Measurements from ENCODE around the gene CFAP251.
"Not testable (repeated sequence)": the region's sequence is repeated elsewhere in the genome, so short reads cannot be mapped to it uniquely, and the experiment has no call there.

Gene CFAP251

GRCh38 chr12:121927813-121928212 is 9.4 kb downstream of the CFAP251 start:
- Histone ChIP-seq H3K9ac (ENCODE audit: low read depth in 1 of 2, low read length in 2 of 2) (no peak overlapping the region), H3K4me1 (ENCODE audit: control insufficient read depth in 2 of 2, insufficient read depth in 2 of 2, low read length in 2 of 2) (peaks cover 0 to 5% of the 10 kb centered on the region in 2 donors), H3K9me3 (ENCODE audit: control insufficient read depth in 2 of 2, low read length in 2 of 2) (no peaks in the 10 kb centered on the region), H3K27ac (ENCODE audit: low read depth in 2 of 2, low read length in 2 of 2) (no peak overlapping the region), H3K36me3 (ENCODE audit: control insufficient read depth in 2 of 2, insufficient read depth in 2 of 2, low read length in 2 of 2) (no peaks in the 10 kb centered on the region), H3K27me3 (ENCODE audit: control insufficient read depth in 2 of 2, insufficient read depth in 2 of 2, low read length in 2 of 2) (no peaks in the 10 kb centered on the region), H3K4me3 (ENCODE audit: low read length in 2 of 2) (no peak overlapping the region)

DNA sequence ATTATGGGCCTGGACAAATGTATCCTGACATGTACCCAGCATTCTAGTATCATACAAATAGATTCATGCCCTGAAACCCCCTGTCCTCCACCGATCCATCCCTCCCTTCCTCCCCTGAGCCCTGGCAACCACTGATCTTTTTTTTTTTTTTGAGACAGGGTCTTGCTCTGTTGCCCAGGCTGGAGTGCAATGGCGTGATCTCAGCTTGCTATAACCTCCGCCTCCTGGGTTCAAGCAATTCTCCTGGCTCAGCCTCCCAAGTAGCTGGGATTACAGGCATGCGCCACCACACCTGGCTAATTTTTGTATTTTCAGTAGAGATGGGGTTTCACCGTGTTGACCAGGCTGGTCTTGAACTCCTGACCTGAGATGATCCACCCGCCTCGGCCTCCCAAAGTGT is 11.2 kb downstream of the CFAP251 start:
- not testable (repeated sequence) for H3K4me1 ChIP-seq (ENCODE audit: control insufficient read depth in 2 of 2, insufficient read depth in 2 of 2, low read length in 2 of 2); H3K36me3 ChIP-seq (ENCODE audit: control insufficient read depth in 2 of 2, insufficient read depth in 2 of 2, low read length in 2 of 2); H3K4me3 ChIP-seq (ENCODE audit: low read length in 2 of 2); H3K9me3 ChIP-seq (ENCODE audit: control insufficient read depth in 2 of 2, low read length in 2 of 2); H3K27me3 ChIP-seq (ENCODE audit: control insufficient read depth in 2 of 2, insufficient read depth in 2 of 2, low read length in 2 of 2); H3K27ac ChIP-seq (ENCODE audit: low read depth in 2 of 2, low read length in 2 of 2); H3K9ac ChIP-seq (ENCODE audit: low read depth in 1 of 2, low read length in 2 of 2)

GRCh38 chr12:121930862-121931261 is 12.5 kb downstream of the CFAP251 start:
- Histone ChIP-seq H3K9me3 (ENCODE audit: control insufficient read depth in 2 of 2, low read length in 2 of 2) (no peaks in the 10 kb centered on the region), H3K27me3 (ENCODE audit: control insufficient read depth in 2 of 2, insufficient read depth in 2 of 2, low read length in 2 of 2) (no peaks in the 10 kb centered on the region), H3K4me3 (ENCODE audit: low read length in 2 of 2) (no peak overlapping the region), H3K36me3 (ENCODE audit: control insufficient read depth in 2 of 2, insufficient read depth in 2 of 2, low read length in 2 of 2) (no peaks in the 10 kb centered on the region), H3K9ac (ENCODE audit: low read depth in 1 of 2, low read length in 2 of 2) (no peak overlapping the region), H3K27ac (ENCODE audit: low read depth in 2 of 2, low read length in 2 of 2) (no peak overlapping the region), H3K4me1 (ENCODE audit: control insufficient read depth in 2 of 2, insufficient read depth in 2 of 2, low read length in 2 of 2) (no peaks in the 10 kb centered on the region)

- no peak overlapping the region for H3K27ac ChIP-seq (ENCODE audit: low read depth in 2 of 2, low read length in 2 of 2)
- no peaks in the 10 kb centered on the region for H3K4me1 ChIP-seq (ENCODE audit: control insufficient read depth in 2 of 2, insufficient read depth in 2 of 2, low read length in 2 of 2)
- H3K4me3 ChIP-seq (ENCODE audit: low read length in 2 of 2) = no peak overlapping the region
- H3K36me3 ChIP-seq (ENCODE audit: control insufficient read depth in 2 of 2, insufficient read depth in 2 of 2, low read length in 2 of 2) = no peaks in the 10 kb centered on the region
- no peaks in the 10 kb centered on the region for H3K27me3 ChIP-seq (ENCODE audit: control insufficient read depth in 2 of 2, insufficient read depth in 2 of 2, low read length in 2 of 2)
- no peaks in the 10 kb centered on the region for H3K9me3 ChIP-seq (ENCODE audit: control insufficient read depth in 2 of 2, low read length in 2 of 2)
- no peak overlapping the region for H3K9ac ChIP-seq (ENCODE audit: low read depth in 1 of 2, low read length in 2 of 2)
These were observed 13.8 kb downstream of the CFAP251 start for GRCh38 chr12:121932176-121932536.

DNA sequence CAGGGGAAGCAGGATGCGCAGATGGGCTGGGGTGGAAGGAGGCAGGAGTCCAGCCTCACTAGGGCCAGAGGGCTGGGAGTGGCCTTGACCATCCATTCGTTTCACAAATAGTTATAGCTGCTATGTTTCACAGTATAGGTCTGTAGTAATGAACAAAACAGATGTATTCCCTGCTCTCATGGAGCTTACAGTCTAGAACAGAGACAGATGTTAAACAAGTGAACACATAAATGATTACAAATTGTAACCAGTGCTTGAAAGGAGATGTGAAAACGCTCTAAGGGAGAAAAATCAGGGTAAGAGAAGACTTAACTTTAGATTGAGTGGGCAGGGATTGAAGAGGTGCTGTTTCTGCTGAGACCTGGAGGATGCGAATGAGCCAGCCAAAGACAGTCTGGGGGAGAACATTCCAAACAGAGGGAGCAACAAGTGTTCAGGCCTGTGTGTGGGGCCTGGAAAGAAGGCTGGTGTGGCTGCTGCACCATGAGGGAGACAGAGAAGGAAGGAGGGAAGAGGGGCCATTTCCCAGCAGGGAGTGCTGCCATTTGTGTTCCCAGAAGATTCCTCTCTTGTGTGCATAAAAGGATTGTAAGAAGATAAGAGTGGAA is 14.6 kb downstream of the CFAP251 start:
- H3K9ac ChIP-seq (ENCODE audit: low read depth in 1 of 2, low read length in 2 of 2) = no peak overlapping the region
- H3K27me3 ChIP-seq (ENCODE audit: control insufficient read depth in 2 of 2, insufficient read depth in 2 of 2, low read length in 2 of 2) = no peaks in the 10 kb centered on the region
- H3K27ac ChIP-seq (ENCODE audit: low read depth in 2 of 2, low read length in 2 of 2) = no peak overlapping the region
- no peaks in the 10 kb centered on the region for H3K36me3 ChIP-seq (ENCODE audit: control insufficient read depth in 2 of 2, insufficient read depth in 2 of 2, low read length in 2 of 2)
- H3K4me1 ChIP-seq (ENCODE audit: control insufficient read depth in 2 of 2, insufficient read depth in 2 of 2, low read length in 2 of 2) = no peaks in the 10 kb centered on the region
- no peak overlapping the region for H3K4me3 ChIP-seq (ENCODE audit: low read length in 2 of 2)
- no peaks in the 10 kb centered on the region for H3K9me3 ChIP-seq (ENCODE audit: control insufficient read depth in 2 of 2, low read length in 2 of 2)

GRCh38 chr12:121933522-121934308 is 15.3 kb downstream of the CFAP251 start:
- Histone ChIP-seq H3K27me3 (ENCODE audit: control insufficient read depth in 2 of 2, insufficient read depth in 2 of 2, low read length in 2 of 2) (no peaks in the 10 kb centered on the region), H3K9ac (ENCODE audit: low read depth in 1 of 2, low read length in 2 of 2) (no peak overlapping the region), H3K36me3 (ENCODE audit: control insufficient read depth in 2 of 2, insufficient read depth in 2 of 2, low read length in 2 of 2) (no peaks in the 10 kb centered on the region), H3K27ac (ENCODE audit: low read depth in 2 of 2, low read length in 2 of 2) (no peak overlapping the region), H3K4me1 (ENCODE audit: control insufficient read depth in 2 of 2, insufficient read depth in 2 of 2, low read length in 2 of 2) (no peaks in the 10 kb centered on the region), H3K4me3 (ENCODE audit: low read length in 2 of 2) (no peak overlapping the region), H3K9me3 (ENCODE audit: control insufficient read depth in 2 of 2, low read length in 2 of 2) (no peaks in the 10 kb centered on the region)

- no peaks in the 10 kb centered on the region for H3K9me3 ChIP-seq (ENCODE audit: control insufficient read depth in 2 of 2, low read length in 2 of 2)
- H3K9ac ChIP-seq (ENCODE audit: low read depth in 1 of 2, low read length in 2 of 2) = no peak overlapping the region
- no peaks in the 10 kb centered on the region for H3K4me1 ChIP-seq (ENCODE audit: control insufficient read depth in 2 of 2, insufficient read depth in 2 of 2, low read length in 2 of 2)
- H3K36me3 ChIP-seq (ENCODE audit: control insufficient read depth in 2 of 2, insufficient read depth in 2 of 2, low read length in 2 of 2) = no peaks in the 10 kb centered on the region
- H3K4me3 ChIP-seq (ENCODE audit: low read length in 2 of 2) = no peak overlapping the region
- H3K27me3 ChIP-seq (ENCODE audit: control insufficient read depth in 2 of 2, insufficient read depth in 2 of 2, low read length in 2 of 2) = no peaks in the 10 kb centered on the region
- H3K27ac ChIP-seq (ENCODE audit: low read depth in 2 of 2, low read length in 2 of 2) = no peak overlapping the region
These were observed 15.9 kb downstream of the CFAP251 start for GRCh38 chr12:121934309-121934664.

DNA sequence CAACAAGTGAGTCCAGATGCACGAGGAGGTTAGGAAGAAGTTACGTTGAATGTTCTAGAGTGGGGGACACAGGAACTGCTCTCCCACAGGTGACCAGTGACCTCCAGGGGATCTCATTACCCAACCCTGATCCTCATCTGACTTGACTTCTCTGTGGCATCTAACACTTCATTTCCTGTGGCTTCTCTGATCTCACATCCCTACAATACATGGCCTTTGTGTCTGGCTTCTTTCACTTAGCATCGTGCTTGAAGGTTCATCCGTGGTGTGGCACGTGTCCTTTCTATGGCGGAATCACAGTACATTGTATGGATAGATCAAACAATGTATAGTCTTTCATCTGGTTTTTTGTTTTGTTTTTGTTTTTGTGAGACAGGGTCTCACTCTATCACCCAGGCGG is 19.3 kb downstream of the CFAP251 start:
- no peak overlapping the region for H3K4me3 ChIP-seq (ENCODE audit: low read length in 2 of 2)
- no peaks in the 10 kb centered on the region for H3K36me3 ChIP-seq (ENCODE audit: control insufficient read depth in 2 of 2, insufficient read depth in 2 of 2, low read length in 2 of 2)
- no peaks in the 10 kb centered on the region for H3K9me3 ChIP-seq (ENCODE audit: control insufficient read depth in 2 of 2, low read length in 2 of 2)
- H3K27me3 ChIP-seq (ENCODE audit: control insufficient read depth in 2 of 2, insufficient read depth in 2 of 2, low read length in 2 of 2) = no peaks in the 10 kb centered on the region
- H3K9ac ChIP-seq (ENCODE audit: low read depth in 1 of 2, low read length in 2 of 2) = no peak overlapping the region
- H3K27ac ChIP-seq (ENCODE audit: low read depth in 2 of 2, low read length in 2 of 2) = no peak overlapping the region
- no peaks in the 10 kb centered on the region for H3K4me1 ChIP-seq (ENCODE audit: control insufficient read depth in 2 of 2, insufficient read depth in 2 of 2, low read length in 2 of 2)

DNA sequence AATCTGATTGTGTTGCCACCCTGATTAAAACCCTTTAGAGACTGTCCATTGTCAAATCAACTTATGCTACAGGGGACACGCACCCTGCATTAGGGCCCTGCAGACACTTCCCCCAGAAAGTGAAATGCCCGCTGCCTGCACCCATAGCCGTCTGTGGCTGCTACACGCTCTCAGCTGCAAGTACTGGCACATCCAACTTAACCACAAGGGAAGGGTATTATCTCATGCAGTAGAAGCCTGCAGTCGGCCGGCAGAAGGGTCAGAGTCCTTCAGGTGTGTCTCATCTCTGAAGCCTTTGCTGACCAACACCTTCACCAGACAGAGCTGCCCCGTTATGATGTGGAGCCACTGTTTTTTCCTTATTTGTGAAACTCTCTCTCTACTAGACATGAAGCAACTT is 20.8 kb downstream of the CFAP251 start:
- Histone ChIP-seq H3K36me3 (ENCODE audit: control insufficient read depth in 2 of 2, insufficient read depth in 2 of 2, low read length in 2 of 2) (no peaks in the 10 kb centered on the region), H3K27me3 (ENCODE audit: control insufficient read depth in 2 of 2, insufficient read depth in 2 of 2, low read length in 2 of 2) (no peaks in the 10 kb centered on the region), H3K4me1 (ENCODE audit: control insufficient read depth in 2 of 2, insufficient read depth in 2 of 2, low read length in 2 of 2) (no peaks in the 10 kb centered on the region), H3K4me3 (ENCODE audit: low read length in 2 of 2) (no peak overlapping the region), H3K9ac (ENCODE audit: low read depth in 1 of 2, low read length in 2 of 2) (no peak overlapping the region), H3K27ac (ENCODE audit: low read depth in 2 of 2, low read length in 2 of 2) (no peak overlapping the region), H3K9me3 (ENCODE audit: control insufficient read depth in 2 of 2, low read length in 2 of 2) (no peaks in the 10 kb centered on the region)

DNA sequence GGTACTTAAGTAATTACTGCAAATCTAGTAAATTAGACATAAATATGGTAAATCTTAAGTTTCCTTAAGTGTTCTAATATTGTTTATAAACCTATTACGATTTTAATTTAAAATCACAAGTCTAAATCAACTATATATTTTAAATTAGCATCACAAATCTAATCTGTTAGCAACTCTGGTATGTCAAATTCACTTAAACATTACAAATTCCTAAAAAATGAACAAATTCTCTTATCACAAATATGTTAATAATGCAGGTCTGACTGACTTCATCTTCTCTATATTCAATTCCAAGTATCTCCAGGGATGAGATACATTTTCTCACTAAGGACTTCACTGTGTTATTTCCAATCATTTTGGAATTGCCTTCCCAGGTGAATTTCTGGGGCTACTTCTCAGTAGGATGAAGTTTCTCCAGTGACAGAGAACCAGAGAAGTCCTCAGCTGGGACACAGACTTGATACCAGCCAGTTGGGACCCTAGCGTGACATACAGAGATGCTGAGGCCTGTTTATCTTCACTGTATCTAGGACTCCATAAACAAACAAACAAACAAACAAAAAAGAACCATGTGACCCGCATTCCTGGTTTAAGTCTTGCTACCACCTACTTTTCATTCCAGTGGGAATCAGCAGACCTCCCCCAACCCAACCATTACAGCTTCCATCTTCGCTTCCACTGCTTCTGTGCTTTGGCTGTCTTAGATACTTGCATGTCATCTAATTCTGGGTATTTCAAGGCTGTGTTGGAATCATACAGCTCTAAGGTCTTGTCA is 21.8 kb downstream of the CFAP251 start:
- H3K4me1 ChIP-seq (ENCODE audit: control insufficient read depth in 2 of 2, insufficient read depth in 2 of 2, low read length in 2 of 2) = no peaks in the 10 kb centered on the region
- H3K4me3 ChIP-seq (ENCODE audit: low read length in 2 of 2) = no peak overlapping the region
- H3K36me3 ChIP-seq (ENCODE audit: control insufficient read depth in 2 of 2, insufficient read depth in 2 of 2, low read length in 2 of 2) = no peaks in the 10 kb centered on the region
- H3K9ac ChIP-seq (ENCODE audit: low read depth in 1 of 2, low read length in 2 of 2) = no peak overlapping the region
- no peaks in the 10 kb centered on the region for H3K9me3 ChIP-seq (ENCODE audit: control insufficient read depth in 2 of 2, low read length in 2 of 2)
- H3K27ac ChIP-seq (ENCODE audit: low read depth in 2 of 2, low read length in 2 of 2) = no peak overlapping the region
- no peaks in the 10 kb centered on the region for H3K27me3 ChIP-seq (ENCODE audit: control insufficient read depth in 2 of 2, insufficient read depth in 2 of 2, low read length in 2 of 2)
